ENCODE measurements around the gene TTL.
A peak's percentile ranks its signal among the peaks of the same experiment; 100 is the strongest.
"Not testable (repeated sequence)": the region's sequence is repeated elsewhere in the genome, so short reads cannot be mapped to it uniquely, and the experiment has no call there.

The TTL gene

DNA sequence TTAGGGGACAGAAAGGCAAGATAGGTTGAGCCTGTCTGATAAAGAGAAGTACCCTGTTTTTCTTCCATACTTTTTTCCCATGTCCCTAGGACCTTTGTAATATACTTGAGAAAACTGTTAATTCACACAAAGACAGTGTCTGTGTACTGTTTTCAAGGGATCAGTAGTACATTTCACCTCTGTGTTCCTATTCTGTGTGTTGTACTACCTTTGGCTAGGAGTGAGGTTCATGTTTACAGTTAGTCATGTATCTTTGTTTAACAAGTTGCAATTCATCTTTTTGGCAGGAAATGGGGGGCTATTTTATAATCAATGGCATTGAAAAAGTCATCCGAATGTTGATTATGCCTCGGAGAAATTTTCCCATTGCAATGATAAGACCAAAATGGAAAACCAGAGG is 67.0 kb downstream of the TTL start:
- no peak for DNase-seq
- in situ Hi-C loops (cut with MboI; ENCODE audit: low pct_unique_long_range_greater_than_20kb, low sequenced_read_pairs), result no loop called here

DNA sequence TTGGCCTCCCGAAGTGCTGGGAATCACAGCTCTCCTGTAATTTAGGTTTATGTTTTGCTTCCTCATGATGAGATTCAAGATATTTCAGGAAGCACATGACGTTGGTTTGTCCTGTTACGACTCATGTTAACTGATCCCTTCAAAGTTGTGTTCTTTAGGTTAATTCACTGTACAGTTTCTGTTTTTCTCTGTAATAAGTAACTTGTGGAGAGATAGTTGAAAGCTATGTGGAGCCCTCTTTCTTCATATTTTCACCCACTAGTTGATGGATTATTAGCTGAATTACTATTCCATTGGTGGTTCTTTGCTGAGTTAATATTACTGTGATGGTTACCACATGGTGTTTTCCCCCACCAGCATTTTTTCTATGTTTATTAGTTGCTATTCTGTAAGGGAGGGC is 84.1 kb downstream of the TTL start:
- in situ Hi-C loops (cut with MboI; ENCODE audit: low pct_unique_long_range_greater_than_20kb, low sequenced_read_pairs), result loop anchor here (25.0 kb wide), 1 partner anchor 679 kb away; the partner anchor contains the start of genes ANAPC1 and MERTK
- no peak for DNase-seq

DNA sequence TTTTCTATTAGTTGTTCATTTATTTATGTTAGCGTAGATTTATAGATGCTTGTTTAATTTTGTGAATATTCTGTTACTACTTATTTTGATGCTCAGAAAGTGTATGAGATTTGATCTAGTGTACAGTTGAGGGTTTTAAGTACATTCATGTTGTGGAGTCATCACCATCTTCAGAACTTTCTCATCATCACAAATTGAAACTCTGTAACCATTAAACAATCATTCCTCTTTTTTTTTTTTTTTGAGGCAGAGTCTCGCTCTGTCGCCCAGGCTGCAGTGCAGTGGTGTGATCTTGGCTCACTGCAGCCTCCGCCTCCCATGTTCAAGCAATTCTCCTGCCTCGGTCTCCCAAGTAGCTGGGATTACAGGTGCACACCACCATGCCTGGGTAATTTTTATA is 84.6 kb downstream of the TTL start:
- in situ Hi-C loops (cut with MboI; ENCODE audit: low pct_unique_long_range_greater_than_20kb, low sequenced_read_pairs), result loop anchor here (25.0 kb wide), 1 partner anchor 679 kb away; the partner anchor contains the start of genes ANAPC1 and MERTK
- not testable (repeated sequence) for DNase-seq

DNA sequence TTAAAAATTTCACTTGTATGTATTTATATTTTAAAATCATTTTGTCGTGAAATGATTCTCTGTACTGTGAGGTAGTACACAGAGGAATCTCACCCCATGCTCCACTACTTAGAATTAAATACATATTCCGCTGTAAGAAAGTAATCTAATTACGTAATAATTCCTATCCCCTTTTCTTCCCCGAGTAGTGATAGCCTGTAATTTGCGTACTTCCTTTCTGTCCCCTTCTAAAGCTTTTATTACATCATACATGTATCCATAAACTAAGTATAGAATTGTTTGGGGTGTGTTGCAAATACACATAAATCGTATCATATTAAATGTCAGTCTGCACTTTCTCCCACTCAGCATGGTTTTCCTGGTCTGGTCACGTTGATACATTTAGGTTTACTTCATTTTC is 90.0 kb downstream of the TTL start:
- in situ Hi-C loops (cut with MboI; ENCODE audit: low pct_unique_long_range_greater_than_20kb, low sequenced_read_pairs), result loop anchor here (25.0 kb wide), 1 partner anchor 685 kb away; the partner anchor contains the start of genes ANAPC1 and MERTK
- no peak for DNase-seq

DNA sequence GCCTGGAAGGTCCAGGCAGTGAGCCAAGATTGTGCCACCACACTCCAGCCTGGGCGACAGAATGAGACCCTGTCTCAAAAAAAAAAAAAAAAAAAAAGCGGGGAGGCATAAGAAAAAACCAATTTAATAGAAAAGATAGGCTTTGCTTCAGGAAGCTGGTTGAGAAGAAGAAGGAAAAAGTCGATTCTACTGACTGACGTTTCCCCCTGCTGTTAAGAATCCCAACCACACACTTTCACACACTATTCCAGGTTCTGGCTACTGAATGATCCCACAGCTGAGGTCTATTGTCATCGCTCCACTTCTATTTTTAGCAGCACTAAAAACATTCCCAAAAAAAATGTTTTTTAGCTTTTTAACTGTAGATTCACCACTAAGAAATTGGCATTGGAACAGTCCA is 95.8 kb downstream of the TTL start:
- in situ Hi-C loops (cut with MboI; ENCODE audit: low pct_unique_long_range_greater_than_20kb, low sequenced_read_pairs), result no loop called here
- DNase-seq, result no peak

DNA sequence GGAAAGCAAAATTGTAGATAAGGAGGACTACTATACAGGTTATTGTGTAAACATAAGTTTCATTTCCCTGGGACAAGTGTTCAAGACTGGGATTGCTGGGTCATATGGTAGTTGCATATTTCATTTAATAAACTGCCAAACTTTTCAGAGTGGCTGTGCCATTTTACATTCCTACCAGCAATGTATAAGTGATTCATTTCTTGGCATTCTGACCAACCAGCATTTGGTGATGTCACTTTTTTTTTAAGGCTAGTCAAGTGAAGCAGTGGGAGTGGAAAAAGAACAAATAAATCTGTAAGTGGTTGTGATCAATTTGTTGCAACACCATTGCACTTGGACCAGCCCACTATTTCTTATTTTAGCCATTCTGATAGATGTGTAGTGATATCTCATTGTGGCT is 97.3 kb downstream of the TTL start:
- no peak for DNase-seq
- in situ Hi-C loops (cut with MboI; ENCODE audit: low pct_unique_long_range_greater_than_20kb, low sequenced_read_pairs), result no loop called here

DNA sequence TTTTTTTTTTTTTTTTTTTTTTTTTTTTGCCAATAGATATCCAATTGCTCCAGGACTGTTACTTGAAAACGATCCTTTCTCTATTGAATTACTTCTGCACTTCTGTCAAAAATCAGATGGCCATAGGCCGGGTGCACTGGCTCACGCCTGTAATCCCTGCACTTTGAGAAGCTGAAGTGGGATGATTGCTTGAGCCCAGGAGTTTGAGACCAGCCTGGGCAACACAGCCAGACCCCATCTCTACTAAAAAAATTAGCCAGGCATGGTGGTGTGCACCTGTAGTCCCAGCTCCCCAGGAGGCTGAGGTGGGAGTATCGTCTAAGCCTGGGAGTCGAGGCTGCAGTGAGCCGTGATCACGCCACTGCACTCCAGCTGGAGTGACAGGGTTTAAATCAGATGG is 98.1 kb downstream of the TTL start:
- in situ Hi-C loops (cut with MboI; ENCODE audit: low pct_unique_long_range_greater_than_20kb, low sequenced_read_pairs), result no loop called here
- DNase-seq, result no peak

DNA sequence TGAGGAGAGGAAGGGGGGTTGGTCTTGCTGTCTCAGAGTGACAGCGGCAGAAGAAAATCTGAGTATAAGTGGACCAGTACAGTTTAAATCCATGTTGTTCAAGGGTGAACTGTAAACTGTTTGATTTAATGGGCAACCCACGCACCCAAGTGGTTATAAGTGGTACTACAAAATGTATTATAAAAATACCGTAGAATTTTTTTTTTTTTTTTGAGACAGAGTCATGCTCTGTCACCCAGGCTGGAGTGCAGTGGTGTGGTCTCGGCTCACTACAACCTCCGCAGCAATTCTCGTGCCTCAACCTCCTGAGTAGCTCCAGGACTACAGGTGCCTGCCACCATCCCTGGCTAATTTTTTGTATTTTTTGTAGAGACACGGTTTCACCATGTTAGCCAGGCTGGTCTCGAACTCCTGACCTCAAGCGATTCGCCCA is 100.4 kb downstream of the TTL start:
- peak; percentile 87 for DNase-seq
- in situ Hi-C loops (cut with MboI; ENCODE audit: low pct_unique_long_range_greater_than_20kb, low sequenced_read_pairs), result no loop called here

DNA sequence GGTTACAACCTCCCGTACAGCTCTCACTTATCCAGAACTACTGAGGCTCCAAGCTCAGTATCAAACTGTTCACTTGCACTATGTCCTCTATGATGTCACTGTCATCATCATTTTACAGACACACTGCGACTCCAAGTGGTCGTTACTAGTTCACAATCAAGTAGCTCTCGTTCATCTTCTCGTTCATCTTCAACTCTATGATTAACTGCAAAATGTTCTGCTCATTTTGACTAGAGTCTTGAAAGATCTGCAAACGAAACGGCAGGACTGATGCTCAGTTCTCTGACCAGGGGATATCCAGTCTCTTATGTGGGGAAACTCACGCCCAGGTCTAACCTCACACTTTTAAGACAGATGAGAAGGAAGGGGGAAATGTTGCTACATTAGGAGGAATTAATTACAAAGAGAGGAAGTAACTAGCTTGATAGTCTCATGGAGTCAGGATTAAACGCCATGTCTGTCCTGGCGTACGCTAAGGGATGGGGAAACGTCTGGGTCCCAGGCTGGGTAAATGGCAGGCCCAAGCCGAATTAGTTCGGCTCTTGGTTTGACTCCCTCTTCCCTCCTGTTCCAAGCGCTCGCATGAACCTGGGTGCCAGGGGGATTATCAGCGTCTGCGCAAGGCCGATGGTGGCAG is 101.7 kb downstream of the TTL start:
- DNase-seq, result peak; percentile 58
- in situ Hi-C loops (cut with MboI; ENCODE audit: low pct_unique_long_range_greater_than_20kb, low sequenced_read_pairs), result no loop called here

DNA sequence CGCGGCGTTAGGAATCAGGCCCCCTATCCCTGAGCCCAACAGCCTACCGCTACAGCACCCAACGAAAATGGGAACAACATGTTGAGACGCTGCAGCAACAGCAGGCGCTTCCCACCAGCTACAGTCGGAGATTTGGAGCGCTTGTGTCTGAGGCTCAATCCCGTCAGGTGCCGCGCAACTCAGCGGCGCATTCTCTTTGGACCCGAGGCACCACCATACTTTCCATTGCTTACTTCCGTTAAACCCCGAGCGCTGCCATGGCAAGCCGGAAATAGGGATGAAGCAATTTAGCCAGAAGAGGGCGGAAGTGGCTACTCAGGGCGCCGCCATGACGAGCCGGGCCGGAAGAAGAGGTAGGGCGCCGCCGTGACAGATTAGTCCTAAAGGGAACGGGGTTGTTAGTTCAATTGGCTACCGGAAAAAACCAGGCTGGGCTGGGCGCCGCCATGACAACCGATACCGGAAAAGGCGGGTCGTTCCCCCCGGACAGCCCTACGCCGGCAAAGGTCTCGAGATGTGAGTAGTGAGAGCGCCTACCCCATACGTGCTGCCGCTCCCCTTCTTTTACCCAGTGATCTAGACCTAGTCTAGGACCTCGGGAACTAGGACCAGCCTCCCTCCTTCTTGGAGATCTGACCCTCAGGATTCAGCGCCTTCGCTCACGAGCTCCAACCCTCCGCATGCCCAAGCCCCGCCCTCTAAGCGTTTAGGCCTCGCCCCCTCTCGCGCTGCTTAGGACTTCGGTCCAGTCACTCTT is 102.4 kb downstream of the TTL start, which contains the start of gene CHCHD5:
TSS of gene CHCHD5 (plus strand) at position 476 of the 757 bp plus-strand sequence. CDS start at position 515, 39 bp downstream.
- in situ Hi-C loops (cut with MboI; ENCODE audit: low pct_unique_long_range_greater_than_20kb, low sequenced_read_pairs), result no loop called here
- DNase-seq, result peak; percentile 98

DNA sequence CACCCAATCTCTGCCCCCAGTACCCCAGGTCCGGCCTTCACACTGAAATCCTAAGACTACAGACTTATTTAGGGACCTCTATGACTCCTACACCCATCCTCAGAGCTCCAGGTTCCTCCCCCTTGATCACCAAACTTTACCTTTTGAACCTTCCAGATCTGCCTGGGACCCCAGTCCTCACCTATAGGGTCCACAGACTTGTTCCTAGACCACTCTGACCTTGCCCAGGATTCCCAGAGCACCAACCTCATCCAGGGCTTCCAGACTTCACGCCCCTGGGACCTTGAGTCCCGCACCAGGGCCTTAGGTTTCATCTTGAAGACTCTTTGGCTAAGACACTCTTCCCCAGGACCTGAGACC is 102.9 kb downstream of the TTL start:
- in situ Hi-C loops (cut with MboI; ENCODE audit: low pct_unique_long_range_greater_than_20kb, low sequenced_read_pairs), result no loop called here
- DNase-seq, result no peak

DNA sequence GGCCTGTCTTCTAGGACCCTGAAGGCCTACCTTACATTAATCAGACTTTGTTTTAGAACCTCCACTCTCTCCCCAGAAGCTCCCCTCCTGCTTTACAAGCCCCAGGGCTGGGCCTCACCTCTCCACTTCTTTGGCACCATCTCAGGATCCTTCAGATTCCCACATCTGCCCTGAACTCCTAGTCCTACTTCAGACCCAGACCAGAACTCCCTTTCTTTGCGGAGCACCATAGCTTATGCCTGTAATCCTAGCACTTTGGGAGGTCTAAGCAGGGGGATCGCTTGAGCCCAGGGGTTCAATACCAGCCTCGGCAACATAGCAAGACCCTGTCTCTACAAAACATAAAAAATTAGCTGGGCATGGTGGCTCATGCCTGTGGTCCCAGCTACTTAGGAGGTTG is 103.4 kb downstream of the TTL start:
- in situ Hi-C loops (cut with MboI; ENCODE audit: low pct_unique_long_range_greater_than_20kb, low sequenced_read_pairs), result no loop called here
- no peak for DNase-seq

DNA sequence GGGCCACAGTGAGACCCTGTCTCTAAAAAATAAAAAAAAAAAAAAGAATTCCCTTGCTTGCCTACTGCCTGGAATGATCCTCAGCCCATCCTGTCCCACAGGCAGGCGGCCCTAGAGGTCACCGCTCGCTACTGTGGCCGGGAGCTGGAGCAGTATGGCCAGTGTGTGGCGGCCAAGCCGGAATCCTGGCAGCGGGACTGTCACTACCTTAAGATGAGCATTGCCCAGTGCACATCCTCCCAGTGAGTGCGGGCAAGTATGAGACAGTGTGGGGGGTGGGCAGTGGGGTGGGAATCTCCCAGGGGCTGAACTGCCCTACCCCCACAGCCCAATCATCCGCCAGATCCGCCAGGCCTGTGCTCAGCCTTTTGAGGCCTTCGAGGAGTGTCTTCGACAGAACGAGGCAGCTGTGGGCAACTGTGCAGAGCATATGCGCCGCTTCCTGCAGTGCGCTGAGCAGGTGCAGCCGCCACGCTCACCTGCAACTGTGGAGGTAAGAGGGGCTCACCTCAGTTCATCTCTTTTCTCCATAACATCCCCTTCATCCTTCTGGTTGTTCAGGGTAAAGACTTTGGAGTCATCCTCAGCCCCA is 104.0 kb downstream of the TTL start:
- in situ Hi-C loops (cut with MboI; ENCODE audit: low pct_unique_long_range_greater_than_20kb, low sequenced_read_pairs), result no loop called here
- DNase-seq, result no peak

DNA sequence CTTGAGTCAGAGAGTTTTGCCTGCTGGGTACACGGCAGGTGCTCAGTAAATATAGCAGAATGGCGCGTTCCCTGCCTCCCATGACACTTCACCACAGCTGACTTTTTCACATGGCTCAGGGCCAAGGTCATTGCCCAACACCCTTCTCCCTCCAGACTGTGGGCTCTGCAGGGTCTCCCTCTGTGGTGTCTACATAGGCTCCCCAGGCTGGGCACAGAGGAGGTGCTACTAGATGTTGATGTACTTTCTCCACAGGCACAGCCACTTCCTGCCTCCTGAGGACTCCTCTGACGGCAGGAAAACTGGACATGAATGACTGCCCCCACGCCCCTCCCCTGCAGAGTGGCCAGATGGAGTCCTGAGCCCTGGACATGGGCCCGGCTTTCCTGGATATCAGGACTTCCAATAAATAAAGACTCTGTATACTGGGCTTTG is 106.7 kb downstream of the TTL start:
- DNase-seq, result no peak

More for the DNA sequence above, 106.7 kb downstream of the TTL start:
- in situ Hi-C loops (cut with MboI; ENCODE audit: low pct_unique_long_range_greater_than_20kb, low sequenced_read_pairs), result no loop called here

All from KBM-7 (cell line).